H1 (cell line): ENCODE measurements around the gene KCNC4. TPM values are rescaled to one million over a fixed set of nuclear protein-coding genes. Genes with fewer than 3 reads are reported as not detected.

Experiments used
- CBX8 ChIP-seq: fragments of 300-800, 300-1000 bp; sonication (generic); IDR thresholded peaks from 2 replicates; pipeline ENCODE4 v1.7.1; 2016; ENCODE audit warnings: low read depth, low read length, borderline replicate concordance
- CHD7 ChIP-seq: fragments of 300-600 bp; sonication (generic); IDR thresholded peaks from 2 replicates; pipeline ENCODE4 v1.7.1; 2012; ENCODE audit warnings: low read length, moderate library complexity, mild to moderate bottlenecking, inconsistent platforms; ENCODE audit not compliant: insufficient replicate concordance
- KDM1A ChIP-seq: fragments of 200-600, 300-600 bp; sonication (generic); IDR thresholded peaks from 2 replicates; pipeline ENCODE4 v1.7.1; 2016; ENCODE audit warnings: mild to moderate bottlenecking, low read length, borderline replicate concordance
- KDM5A ChIP-seq: fragments of 200-600 bp; IDR thresholded peaks from 2 replicates; pipeline ENCODE4 v1.7.1; 2012; ENCODE audit warnings: mild to moderate bottlenecking, low read length, inconsistent platforms, mixed read lengths
- RFX5 ChIP-seq: IDR thresholded peaks from 2 replicates; pipeline ENCODE4 v1.6.1; 2011; ENCODE audit warnings: low read depth, low read length, improper control_type of control experiment, borderline replicate concordance
- SP1 ChIP-seq: IDR thresholded peaks from 2 replicates; pipeline ENCODE4 v1.6.1; 2011; ENCODE audit warnings: low read depth, low read length
- SP2 ChIP-seq: IDR thresholded peaks from 2 replicates; pipeline ENCODE4 v1.6.1; 2012; ENCODE audit warnings: mild to moderate bottlenecking, low read length, inconsistent platforms
- TAF7 ChIP-seq: optimal IDR thresholded peaks from 2 replicates; pipeline ENCODE3; 2011; ENCODE audit warnings: low read depth, mild to moderate bottlenecking, inconsistent platforms, low read length, moderate library complexity, borderline replicate concordance
- polyA plus RNA-seq, 7 experiments: library from polyadenylated mRNA; depleted of rRNA in 3 of 7; stranded (reverse) in 5 of 7; unstranded in 2 of 7; fragments of >200 nt in 5 of 7; fragments of 200-250 nt in 2 of 7; gene quantifications; 1 replicate in 5 of 7; 2 replicates in 1 of 7; 4 replicates in 1 of 7; pipeline versions ENCODE4 v1.2.1 to v1.2.3, GENCODE V29; 2011 to 2013; ENCODE audit warnings: missing spikeins in 2 of 7, mixed read lengths in 2 of 7
- total RNA-seq: library from RNA; stranded (reverse); fragmentation: NEBNext Ultra II Directional; extraction: Animal tissue kit (Norgen Biotek cat#: 25700); gene quantifications from 2 replicates; pipeline ENCODE4 v1.2.1, GENCODE V29; 2021

Gene KCNC4
- total and polyA plus RNA-seq, 2 of the 8 experiments (the other 6 are each of a cell fraction or from before 2014, with no cell fraction given): 8.1 to 11.2 TPM

GRCh38 chr1:110234691-110235090 is 24.6 kb downstream of the KCNC4 start (continued):
- TF ChIP-seq CHD7 (no peak), TAF7 (no peak), SP1 (no peak), SP2 (no peak), CBX8 (no peak), KDM1A (no peak), KDM5A (no peak), RFX5 (no peak)
